ENCODE measurements around the gene PKP2. TPM values are rescaled to one million over a fixed set of nuclear protein-coding genes. Genes with fewer than 3 reads are reported as not detected.

The PKP2 gene
- total and polyA plus RNA-seq, 2 of the 8 experiments (the other 6 are each of a cell fraction or from before 2014, with no cell fraction given): 9.6 to 44.8 TPM

DNA sequence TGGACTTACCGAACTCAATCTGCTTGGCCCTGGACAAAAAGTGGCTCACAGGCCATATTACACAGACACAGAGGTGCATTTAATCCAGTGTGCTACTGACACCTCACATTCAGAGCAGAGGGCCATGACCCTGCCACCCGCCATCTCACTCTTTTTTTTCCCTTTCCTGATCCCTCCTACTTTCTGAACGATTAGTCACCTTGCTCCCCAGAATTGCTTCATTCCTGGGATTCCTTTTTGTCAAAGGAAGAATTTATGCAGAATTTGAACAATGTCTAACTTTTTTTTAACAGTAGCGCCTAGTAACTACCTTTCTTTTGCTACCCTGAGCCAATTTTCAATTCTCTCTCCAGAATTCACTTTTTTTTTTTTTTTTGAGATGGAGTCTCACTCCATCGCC is 4.6 kb downstream of the PKP2 start (continued):
- 0 out of 4 replicates have a peak, but pooled peaks have one; percentile 37 to 42 for TF ChIP-seq SIN3A (conservative IDR thresholded peaks at IDR 0.05 in 1 of 2, IDR thresholded peaks at IDR 0.05 in 1 of 2; ENCODE audit: low read depth in 1 of 2, low read length in 2 of 2)
- TF ChIP-seq FOSL1 (IDR thresholded peaks at IDR 0.05; ENCODE audit: insufficient read depth, low read depth, low read length): no peak
- no peak for TF ChIP-seq POU5F1 (IDR thresholded peaks at IDR 0.05; ENCODE audit: low read depth, low read length)
- TF ChIP-seq ATF3 (IDR thresholded peaks at IDR 0.05; ENCODE audit: insufficient read depth, low read depth, low read length): no peak
- TF ChIP-seq BRCA1 (IDR thresholded peaks at IDR 0.05; ENCODE audit: low read depth, low read length): no peak
- peak in 1 of 2 experiments; percentile 50; a peak in 1 of 3 replicates for TF ChIP-seq POLR2A (IDR thresholded peaks at IDR 0.05; ENCODE audit: control extremely low read depth in 1 of 2, low read depth in 2 of 2, low read length in 2 of 2)
- TF ChIP-seq CEBPB (IDR thresholded peaks at IDR 0.05; ENCODE audit: low read depth, low read length): peak; percentile 81
- no peak for TF ChIP-seq RFX5 (IDR thresholded peaks at IDR 0.05; ENCODE audit: borderline replicate concordance, low read depth, low read length)
- no peak for TF ChIP-seq HDAC6 (IDR thresholded peaks at IDR 0.05; ENCODE audit: low read depth, low read length)
- no peak for TF ChIP-seq RXRA (IDR thresholded peaks at IDR 0.05; ENCODE audit: insufficient read depth, low read depth, low read length)
- no peak for TF ChIP-seq CBX5 (IDR thresholded peaks at IDR 0.05; ENCODE audit: low read depth, low read length)
- TF ChIP-seq TAF1 (IDR thresholded peaks at IDR 0.05; ENCODE audit: low read depth, low read length): no peak
- TF ChIP-seq TBP (IDR thresholded peaks at IDR 0.05; ENCODE audit: low read depth, low read length): no peak
- TF ChIP-seq NANOG (IDR thresholded peaks at IDR 0.05; ENCODE audit: insufficient read depth, low read depth, low read length, poor library complexity, severe bottlenecking): no peak
- peak; percentile 83 for TF ChIP-seq JUN (IDR thresholded peaks at IDR 0.05; ENCODE audit: low read depth, low read length)
- no peak for TF ChIP-seq RNF2 (IDR thresholded peaks at IDR 0.05; ENCODE audit: borderline replicate concordance, low read depth, low read length, missing control alignments, poor library complexity, severe bottlenecking)
- no peak for TF ChIP-seq EGR1 (IDR thresholded peaks at IDR 0.05; ENCODE audit: borderline replicate concordance, low read depth, low read length)
- no peak for TF ChIP-seq GTF2F1 (IDR thresholded peaks at IDR 0.05; ENCODE audit: borderline replicate concordance, low read depth, low read length)
- TF ChIP-seq TEAD4 (IDR thresholded peaks at IDR 0.05; ENCODE audit: low read depth, low read length): peak; percentile 93
- no peak for TF ChIP-seq SIX5 (IDR thresholded peaks at IDR 0.05; ENCODE audit: low read depth, low read length)
- TF ChIP-seq, protein P1, sequence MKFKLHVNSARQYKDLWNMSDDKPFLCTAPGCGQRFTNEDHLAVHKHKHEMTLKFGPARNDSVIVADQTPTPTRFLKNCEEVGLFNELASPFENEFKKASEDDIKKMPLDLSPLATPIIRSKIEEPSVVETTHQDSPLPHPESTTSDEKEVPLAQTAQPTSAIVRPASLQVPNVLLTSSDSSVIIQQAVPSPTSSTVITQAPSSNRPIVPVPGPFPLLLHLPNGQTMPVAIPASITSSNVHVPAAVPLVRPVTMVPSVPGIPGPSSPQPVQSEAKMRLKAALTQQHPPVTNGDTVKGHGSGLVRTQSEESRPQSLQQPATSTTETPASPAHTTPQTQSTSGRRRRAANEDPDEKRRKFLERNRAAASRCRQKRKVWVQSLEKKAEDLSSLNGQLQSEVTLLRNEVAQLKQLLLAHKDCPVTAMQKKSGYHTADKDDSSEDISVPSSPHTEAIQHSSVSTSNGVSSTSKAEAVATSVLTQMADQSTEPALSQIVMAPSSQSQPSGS (IDR thresholded peaks at IDR 0.05; ENCODE audit: low read length): no peak
- 0 out of 4 replicates have a peak, but pooled peaks of 1 of the 2 experiments have one; percentile 4 for TF ChIP-seq RAD21 (IDR thresholded peaks at IDR 0.05 in 1 of 2, conservative IDR thresholded peaks at IDR 0.05 in 1 of 2; ENCODE audit: low read depth in 2 of 2, low read length in 2 of 2)
- peak; percentile 90 for TF ChIP-seq JUND (IDR thresholded peaks at IDR 0.05; ENCODE audit: low read length)
